CD4-positive, alpha-beta T cell treated with Interleukin-21 for 1 hour (primary cell): ENCODE data around the gene ZNF320.
"Not testable (repeated sequence)": the region's sequence is repeated elsewhere in the genome, so short reads cannot be mapped to it uniquely, and the experiment has no call there.

Experiments
- DNase-seq: peaks from one replicate; pipeline ENCODE4 v3.0.0-alpha.2; 2020

ZNF320 gene

DNA sequence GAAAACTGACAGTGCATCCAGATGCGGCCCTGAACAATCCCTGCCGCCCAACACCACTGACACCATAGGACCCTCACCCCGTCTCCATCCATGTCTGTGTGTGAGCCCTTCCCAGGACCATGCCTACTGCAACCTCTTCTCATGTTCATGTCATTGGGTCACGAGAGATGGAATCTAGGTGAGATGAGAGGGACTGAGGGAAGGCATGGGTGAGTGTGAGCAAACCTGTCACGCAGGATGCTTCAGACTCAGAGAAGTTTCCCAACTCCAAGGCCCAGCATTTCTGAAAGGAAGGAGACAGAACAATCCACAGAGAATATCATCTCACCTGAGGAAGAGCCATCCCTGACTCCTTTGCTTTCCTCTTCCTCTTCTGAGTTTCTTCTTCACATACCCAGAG, 20.1 kb upstream of the ZNF320 start:
- DNase-seq: no peak

- DNase-seq: no peak
Observed at GRCh38 chr19:52910648-52911047, 13.2 kb upstream of the ZNF320 start.

GRCh38 chr19:52904052-52904780, 6.8 kb upstream of the ZNF320 start:
- not testable (repeated sequence) for DNase-seq

GRCh38 chr19:52901842-52902241, 4.4 kb upstream of the ZNF320 start:
- no peak for DNase-seq

- not testable (repeated sequence) for DNase-seq
Observed at GRCh38 chr19:52898596-52898995, 1.2 kb upstream of the ZNF320 start.

- DNase-seq: no peak
Observed at GRCh38 chr19:52898101-52898500, 666 bp upstream of the ZNF320 start.

DNA sequence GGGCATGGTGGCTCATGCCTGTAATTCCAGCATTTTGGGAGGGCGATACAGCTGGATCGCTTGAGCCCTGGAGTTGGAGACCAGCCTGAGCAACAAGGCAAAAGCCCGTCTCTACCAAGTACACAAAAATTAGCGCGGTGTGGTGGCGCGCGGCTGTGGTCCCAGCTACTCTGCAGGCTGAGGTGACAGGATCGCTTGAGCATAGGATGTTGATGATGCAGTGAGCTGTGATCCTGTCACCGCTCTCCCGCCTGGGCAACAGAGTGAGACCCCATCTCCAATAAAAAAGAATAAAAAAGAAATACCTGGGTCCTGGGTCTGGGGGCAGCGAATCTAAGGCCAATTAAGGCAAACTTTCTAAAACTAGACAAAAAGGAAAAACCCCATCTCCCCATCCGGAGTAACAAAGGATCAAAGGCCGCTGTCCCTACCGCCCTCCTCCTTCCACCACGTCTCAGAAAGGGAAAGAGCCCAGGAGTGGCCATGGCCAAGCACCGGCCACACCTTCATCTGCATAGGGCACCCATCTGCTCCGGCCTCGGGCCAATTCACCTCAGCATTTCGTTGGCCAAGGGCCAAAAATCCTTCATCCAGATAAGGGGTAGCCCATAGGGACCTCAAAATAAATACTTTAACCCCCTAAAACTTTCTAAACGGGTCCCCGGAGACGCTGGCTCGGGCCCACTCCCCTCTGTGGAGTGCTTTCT, 851 bp downstream of the ZNF320 start:
- no peak for DNase-seq

GRCh38 chr19:52891336-52891735, 6.1 kb downstream of the ZNF320 start:
- no peak for DNase-seq

DNA sequence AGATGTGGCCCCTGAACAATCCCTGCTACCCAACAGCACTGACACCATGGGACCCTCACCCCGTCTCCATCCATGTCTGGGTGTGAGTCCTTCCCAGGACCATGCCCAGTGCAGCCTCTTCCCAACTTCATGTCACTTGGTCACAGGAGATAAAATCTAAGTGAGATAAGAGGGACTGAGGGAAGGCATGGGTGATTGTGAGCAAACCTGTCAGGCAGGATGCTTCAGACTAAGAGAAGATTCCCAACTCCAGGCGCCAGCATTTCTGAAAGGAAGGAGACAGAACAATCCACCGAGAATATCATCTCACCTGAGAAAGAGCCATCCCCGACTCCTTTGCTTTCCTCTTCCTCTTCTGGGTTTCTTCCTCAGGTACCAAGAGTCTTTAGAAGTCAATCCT, 7.5 kb downstream of the ZNF320 start:
- no peak for DNase-seq

DNA sequence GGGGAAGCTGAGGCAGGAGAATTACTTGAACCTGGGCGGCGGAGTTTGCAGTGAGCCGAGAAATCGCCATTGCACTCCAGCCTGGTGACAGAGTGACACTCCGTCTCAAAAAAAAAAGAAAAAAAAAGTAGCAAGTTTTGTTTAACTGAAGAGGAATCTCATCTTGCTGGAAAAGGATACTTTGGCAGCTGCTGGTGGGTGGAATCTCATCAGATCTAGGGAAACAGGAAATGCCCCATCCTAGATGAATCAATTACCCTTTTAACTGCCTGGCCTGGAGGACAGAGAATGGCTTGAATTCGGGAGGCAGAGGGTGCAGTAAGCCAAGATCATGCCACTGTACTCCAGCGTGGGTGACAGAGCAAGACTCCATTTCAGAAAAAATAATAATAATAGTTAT, 8.4 kb downstream of the ZNF320 start:
- DNase-seq: no peak

DNA sequence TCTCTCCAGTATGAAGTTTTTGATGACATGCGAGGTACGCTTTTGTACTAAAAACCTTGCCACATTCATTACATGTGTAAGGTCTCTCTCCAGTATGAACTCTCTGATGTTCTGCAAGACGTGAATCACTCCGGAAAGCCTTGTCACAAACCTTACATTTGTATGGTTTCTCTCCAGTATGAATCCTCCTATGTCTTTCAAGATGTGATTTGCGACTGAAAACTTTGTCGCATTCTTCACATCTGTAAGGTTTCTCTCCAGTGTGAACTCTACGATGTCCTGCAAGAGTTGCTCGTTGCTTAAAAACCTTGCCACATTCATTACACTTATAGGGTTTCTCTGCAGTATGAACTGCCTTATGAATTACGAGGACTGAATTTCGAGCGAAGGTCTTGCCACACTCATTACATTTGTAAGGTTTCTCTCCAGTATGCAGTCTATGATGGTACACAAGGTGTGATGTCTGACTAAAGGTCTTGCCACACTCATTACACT, 16.5 kb downstream of the ZNF320 start:
- DNase-seq: no peak

- DNase-seq: not testable (repeated sequence)
Observed at GRCh38 chr19:52872996-52873395, 24.4 kb downstream of the ZNF320 start.

- no peak for DNase-seq
Observed at GRCh38 chr19:52871466-52871865, 26.0 kb downstream of the ZNF320 start.

- not testable (repeated sequence) for DNase-seq
Observed at GRCh38 chr19:52868031-52868430, 29.4 kb downstream of the ZNF320 start.

- DNase-seq: peak; percentile 74
Observed at GRCh38 chr19:52857378-52858191, 39.9 kb downstream of the ZNF320 start, which contains the start of gene ZNF468. Gene ZNF468, minus strand, starts transcription at chr19:52857619. Its CDS starts 3,347 bp downstream, at chr19:52854272.

GRCh38 chr19:52856540-52857377, 40.7 kb downstream of the ZNF320 start:
- not testable (repeated sequence) for DNase-seq
